HepG2 (cell line): Measurements from ENCODE around the gene IQCH. TPM values are rescaled to one million over a fixed set of nuclear protein-coding genes. Genes with fewer than 3 reads are reported as not detected.

Experiments used
- ISX ChIP-seq: sonication (generic); formaldehyde crosslinking; conservative IDR thresholded peaks from 2 replicates; pipeline ENCODE4 v1.5.0; 2020; ENCODE audit warnings: missing genetic modification reagents
- ZNF629 ChIP-seq: sonication (generic); formaldehyde crosslinking; conservative IDR thresholded peaks from 2 replicates; pipeline ENCODE4 v1.5.0; 2020; ENCODE audit warnings: missing genetic modification reagents
- polyA plus RNA-seq, 8 experiments: library from polyadenylated mRNA; depleted of rRNA in 3 of 8; stranded (reverse) in 7 of 8; unstranded in 1 of 8; fragments of >200 nt; fragmentation: Illumina TruSeq in 4 of 8; extraction: Trizol in 4 of 8; gene quantifications; 2 replicates each; pipeline versions ENCODE4 v1.2.1 to v1.2.3, GENCODE V29; 2011 to 2016; ENCODE audit warnings: low read depth in 4 of 8, missing spikeins in 1 of 8, mixed read lengths in 1 of 8; ENCODE audit not compliant: insufficient read depth in 1 of 8
- total RNA-seq, 5 experiments: library from RNA; depleted of rRNA; stranded (reverse); fragments of >200 nt; fragmentation: Illumina TruSeq; extraction: Trizol; gene quantifications; 2 replicates each; pipeline ENCODE4 v1.2.3, GENCODE V29; 2016; ENCODE audit warnings: low read depth in 1 of 5
- TF ChIP-seq, protein P1 (sequence below), 2 experiments: fragments of 450-650 bp in 1 of 2; sonication (generic) in 1 of 2; formaldehyde crosslinking in 1 of 2; IDR thresholded peaks; 2 replicates each; pipeline versions ENCODE4 v1.6.1 to v1.8.0; 2016 to 2022; ENCODE audit warnings: antibody characterized with exemption in 1 of 2, mild to moderate bottlenecking in 1 of 2, missing genetic modification reagents in 1 of 2
- TF ChIP-seq, protein P2 (sequence below): sonication (generic); formaldehyde crosslinking; IDR thresholded peaks from 2 replicates; pipeline ENCODE4 v1.8.0; 2023; ENCODE audit warnings: mild to moderate bottlenecking, missing genetic modification reagents
- TF ChIP-seq, protein P3 (sequence below): sonication (generic); formaldehyde crosslinking; IDR thresholded peaks from 2 replicates; pipeline ENCODE4 v1.5.1; 2020; ENCODE audit warnings: mild to moderate bottlenecking, missing genetic modification reagents, moderate library complexity
- TF ChIP-seq, protein P4 (sequence below): IDR thresholded peaks from 2 replicates; pipeline ENCODE4 v1.6.1; 2012; ENCODE audit warnings: low read length, improper control_type of control experiment

Gene IQCH
- total and polyA plus RNA-seq, 2 of the 13 experiments (the other 11 are each of a cell fraction or from before 2014, with no cell fraction given), result 0.16 to 0.55 TPM

GRCh38 chr15:67254238-67255175 lies at the start of gene IQCH, which contains the start of gene AAGAB (continued):
- TF ChIP-seq, protein P1, sequence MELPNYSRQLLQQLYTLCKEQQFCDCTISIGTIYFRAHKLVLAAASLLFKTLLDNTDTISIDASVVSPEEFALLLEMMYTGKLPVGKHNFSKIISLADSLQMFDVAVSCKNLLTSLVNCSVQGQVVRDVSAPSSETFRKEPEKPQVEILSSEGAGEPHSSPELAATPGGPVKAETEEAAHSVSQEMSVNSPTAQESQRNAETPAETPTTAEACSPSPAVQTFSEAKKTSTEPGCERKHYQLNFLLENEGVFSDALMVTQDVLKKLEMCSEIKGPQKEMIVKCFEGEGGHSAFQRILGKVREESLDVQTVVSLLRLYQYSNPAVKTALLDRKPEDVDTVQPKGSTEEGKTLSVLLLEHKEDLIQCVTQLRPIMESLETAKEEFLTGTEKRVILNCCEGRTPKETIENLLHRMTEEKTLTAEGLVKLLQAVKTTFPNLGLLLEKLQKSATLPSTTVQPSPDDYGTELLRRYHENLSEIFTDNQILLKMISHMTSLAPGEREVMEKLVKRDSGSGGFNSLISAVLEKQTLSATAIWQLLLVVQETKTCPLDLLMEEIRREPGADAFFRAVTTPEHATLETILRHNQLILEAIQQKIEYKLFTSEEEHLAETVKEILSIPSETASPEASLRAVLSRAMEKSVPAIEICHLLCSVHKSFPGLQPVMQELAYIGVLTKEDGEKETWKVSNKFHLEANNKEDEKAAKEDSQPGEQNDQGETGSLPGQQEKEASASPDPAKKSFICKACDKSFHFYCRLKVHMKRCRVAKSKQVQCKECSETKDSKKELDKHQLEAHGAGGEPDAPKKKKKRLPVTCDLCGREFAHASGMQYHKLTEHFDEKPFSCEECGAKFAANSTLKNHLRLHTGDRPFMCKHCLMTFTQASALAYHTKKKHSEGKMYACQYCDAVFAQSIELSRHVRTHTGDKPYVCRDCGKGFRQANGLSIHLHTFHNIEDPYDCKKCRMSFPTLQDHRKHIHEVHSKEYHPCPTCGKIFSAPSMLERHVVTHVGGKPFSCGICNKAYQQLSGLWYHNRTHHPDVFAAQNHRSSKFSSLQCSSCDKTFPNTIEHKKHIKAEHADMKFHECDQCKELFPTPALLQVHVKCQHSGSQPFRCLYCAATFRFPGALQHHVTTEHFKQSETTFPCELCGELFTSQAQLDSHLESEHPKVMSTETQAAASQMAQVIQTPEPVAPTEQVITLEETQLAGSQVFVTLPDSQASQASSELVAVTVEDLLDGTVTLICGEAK (IDR thresholded peaks at IDR 0.05), result no peak
- TF ChIP-seq, protein P1 (CRISPR knock-in tag; IDR thresholded peaks at IDR 0.05), result peak; percentile 89
- TF ChIP-seq, protein P2, sequence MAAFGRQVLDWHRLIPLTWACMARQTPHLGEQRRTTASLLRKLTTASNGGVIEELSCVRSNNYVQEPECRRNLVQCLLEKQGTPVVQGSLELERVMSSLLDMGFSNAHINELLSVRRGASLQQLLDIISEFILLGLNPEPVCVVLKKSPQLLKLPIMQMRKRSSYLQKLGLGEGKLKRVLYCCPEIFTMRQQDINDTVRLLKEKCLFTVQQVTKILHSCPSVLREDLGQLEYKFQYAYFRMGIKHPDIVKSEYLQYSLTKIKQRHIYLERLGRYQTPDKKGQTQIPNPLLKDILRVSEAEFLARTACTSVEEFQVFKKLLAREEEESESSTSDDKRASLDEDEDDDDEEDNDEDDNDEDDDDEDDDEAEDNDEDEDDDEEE (CRISPR knock-in tag), result no peak
- TF ChIP-seq, protein P3, sequence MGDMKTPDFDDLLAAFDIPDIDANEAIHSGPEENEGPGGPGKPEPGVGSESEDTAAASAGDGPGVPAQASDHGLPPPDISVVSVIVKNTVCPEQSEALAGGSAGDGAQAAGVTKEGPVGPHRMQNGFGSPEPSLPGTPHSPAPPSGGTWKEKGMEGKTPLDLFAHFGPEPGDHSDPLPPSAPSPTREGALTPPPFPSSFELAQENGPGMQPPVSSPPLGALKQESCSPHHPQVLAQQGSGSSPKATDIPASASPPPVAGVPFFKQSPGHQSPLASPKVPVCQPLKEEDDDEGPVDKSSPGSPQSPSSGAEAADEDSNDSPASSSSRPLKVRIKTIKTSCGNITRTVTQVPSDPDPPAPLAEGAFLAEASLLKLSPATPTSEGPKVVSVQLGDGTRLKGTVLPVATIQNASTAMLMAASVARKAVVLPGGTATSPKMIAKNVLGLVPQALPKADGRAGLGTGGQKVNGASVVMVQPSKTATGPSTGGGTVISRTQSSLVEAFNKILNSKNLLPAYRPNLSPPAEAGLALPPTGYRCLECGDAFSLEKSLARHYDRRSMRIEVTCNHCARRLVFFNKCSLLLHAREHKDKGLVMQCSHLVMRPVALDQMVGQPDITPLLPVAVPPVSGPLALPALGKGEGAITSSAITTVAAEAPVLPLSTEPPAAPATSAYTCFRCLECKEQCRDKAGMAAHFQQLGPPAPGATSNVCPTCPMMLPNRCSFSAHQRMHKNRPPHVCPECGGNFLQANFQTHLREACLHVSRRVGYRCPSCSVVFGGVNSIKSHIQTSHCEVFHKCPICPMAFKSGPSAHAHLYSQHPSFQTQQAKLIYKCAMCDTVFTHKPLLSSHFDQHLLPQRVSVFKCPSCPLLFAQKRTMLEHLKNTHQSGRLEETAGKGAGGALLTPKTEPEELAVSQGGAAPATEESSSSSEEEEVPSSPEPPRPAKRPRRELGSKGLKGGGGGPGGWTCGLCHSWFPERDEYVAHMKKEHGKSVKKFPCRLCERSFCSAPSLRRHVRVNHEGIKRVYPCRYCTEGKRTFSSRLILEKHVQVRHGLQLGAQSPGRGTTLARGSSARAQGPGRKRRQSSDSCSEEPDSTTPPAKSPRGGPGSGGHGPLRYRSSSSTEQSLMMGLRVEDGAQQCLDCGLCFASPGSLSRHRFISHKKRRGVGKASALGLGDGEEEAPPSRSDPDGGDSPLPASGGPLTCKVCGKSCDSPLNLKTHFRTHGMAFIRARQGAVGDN (CRISPR knock-in tag), result peak; percentile 84
- TF ChIP-seq ZNF629 (CRISPR knock-in tag), result no peak
- TF ChIP-seq, protein P4, sequence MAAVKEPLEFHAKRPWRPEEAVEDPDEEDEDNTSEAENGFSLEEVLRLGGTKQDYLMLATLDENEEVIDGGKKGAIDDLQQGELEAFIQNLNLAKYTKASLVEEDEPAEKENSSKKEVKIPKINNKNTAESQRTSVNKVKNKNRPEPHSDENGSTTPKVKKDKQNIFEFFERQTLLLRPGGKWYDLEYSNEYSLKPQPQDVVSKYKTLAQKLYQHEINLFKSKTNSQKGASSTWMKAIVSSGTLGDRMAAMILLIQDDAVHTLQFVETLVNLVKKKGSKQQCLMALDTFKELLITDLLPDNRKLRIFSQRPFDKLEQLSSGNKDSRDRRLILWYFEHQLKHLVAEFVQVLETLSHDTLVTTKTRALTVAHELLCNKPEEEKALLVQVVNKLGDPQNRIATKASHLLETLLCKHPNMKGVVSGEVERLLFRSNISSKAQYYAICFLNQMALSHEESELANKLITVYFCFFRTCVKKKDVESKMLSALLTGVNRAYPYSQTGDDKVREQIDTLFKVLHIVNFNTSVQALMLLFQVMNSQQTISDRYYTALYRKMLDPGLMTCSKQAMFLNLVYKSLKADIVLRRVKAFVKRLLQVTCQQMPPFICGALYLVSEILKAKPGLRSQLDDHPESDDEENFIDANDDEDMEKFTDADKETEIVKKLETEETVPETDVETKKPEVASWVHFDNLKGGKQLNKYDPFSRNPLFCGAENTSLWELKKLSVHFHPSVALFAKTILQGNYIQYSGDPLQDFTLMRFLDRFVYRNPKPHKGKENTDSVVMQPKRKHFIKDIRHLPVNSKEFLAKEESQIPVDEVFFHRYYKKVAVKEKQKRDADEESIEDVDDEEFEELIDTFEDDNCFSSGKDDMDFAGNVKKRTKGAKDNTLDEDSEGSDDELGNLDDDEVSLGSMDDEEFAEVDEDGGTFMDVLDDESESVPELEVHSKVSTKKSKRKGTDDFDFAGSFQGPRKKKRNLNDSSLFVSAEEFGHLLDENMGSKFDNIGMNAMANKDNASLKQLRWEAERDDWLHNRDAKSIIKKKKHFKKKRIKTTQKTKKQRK, result no peak
- TF ChIP-seq ISX, result no peak
